WTC11 (cell line): ENCODE measurements around the gene CFAP299. TPM values are rescaled to one million over a fixed set of nuclear protein-coding genes. Genes with fewer than 3 reads are reported as not detected.
"Not testable (repeated sequence)": the region's sequence is repeated elsewhere in the genome, so short reads cannot be mapped to it uniquely, and the experiment has no call there.

Experiments used
- ATAC-seq: fragments of 200-7000 bp; cut with Tn5 transposase; 2 replicates; pipeline ENCODE4 v1.10.0; 2021; ENCODE audit warnings: mild to moderate bottlenecking, moderate library complexity
- CTCF ChIA-PET: fragments of 300-600 bp; sonication (Branson Sonifier 250); formaldehyde crosslinking; loops from one replicate; lab custom pipeline; 2021; ENCODE audit warnings: antibody characterized with exemption; lab: Charles Lee
- POLR2A ChIA-PET: fragments of 350-600 bp; sonication (Branson Sonifier 250); formaldehyde crosslinking; loops from one replicate; lab custom pipeline; 2021; ENCODE audit warnings: antibody characterized with exemption; lab: Charles Lee
- DNase-seq: peaks from one replicate; pipeline ENCODE4 v3.0.0; 2021; ENCODE audit warnings: low spot score
- H3K27ac Mint-ChIP-seq: 2 replicates; pipeline ENCODE4 v1.8.0; 2021; ENCODE audit warnings: mixed read lengths
- H3K27me3 Mint-ChIP-seq: 2 replicates; pipeline ENCODE4 v1.8.0; 2021; ENCODE audit warnings: low read depth, mild to moderate bottlenecking, moderate library complexity, mixed read lengths
- H3K36me3 Mint-ChIP-seq: 2 replicates; pipeline ENCODE4 v1.8.0; 2021; ENCODE audit warnings: mixed read lengths
- H3K4me1 Mint-ChIP-seq: 2 replicates; pipeline ENCODE4 v1.8.0; 2022; ENCODE audit warnings: mixed read lengths
- H3K4me3 Mint-ChIP-seq: 2 replicates; pipeline ENCODE4 v1.8.0; 2021; ENCODE audit warnings: mild to moderate bottlenecking, moderate library complexity, mixed read lengths
- H3K9me3 Mint-ChIP-seq: 2 replicates; pipeline ENCODE4 v1.8.0; 2021; ENCODE audit warnings: mixed read lengths
- CREM ChIP-seq: sonication (generic); formaldehyde crosslinking; IDR thresholded peaks from 2 replicates; pipeline ENCODE4 v1.8.1; 2022; ENCODE audit warnings: mild to moderate bottlenecking, missing genetic modification reagents, moderate library complexity
- CTCF ChIP-seq: fragments of 200-600 bp; IDR thresholded peaks from 2 replicates; pipeline ENCODE4 v1.8.0; 2022; ENCODE audit warnings: antibody characterized with exemption
- E2F1 ChIP-seq: sonication (generic); formaldehyde crosslinking; IDR thresholded peaks from 2 replicates; pipeline ENCODE4 v1.8.0; 2022; ENCODE audit warnings: mild to moderate bottlenecking, missing genetic modification reagents
- GABPB1 ChIP-seq: sonication (generic); formaldehyde crosslinking; IDR thresholded peaks from 2 replicates; pipeline ENCODE4 v1.8.1; 2023; ENCODE audit warnings: mild to moderate bottlenecking, missing genetic modification reagents
- GTF2I ChIP-seq: fragments of 250-450 bp; sonication (Bioruptor Pico); conservative IDR thresholded peaks from 2 replicates; pipeline ENCODE4 v1.4.0; 2021; ENCODE audit warnings: mild to moderate bottlenecking
- KAT7 ChIP-seq: sonication (generic); formaldehyde crosslinking; IDR thresholded peaks from 2 replicates; pipeline ENCODE4 v1.8.1; 2023; ENCODE audit warnings: missing genetic modification reagents, mild to moderate bottlenecking, borderline replicate concordance
- PRRX2 ChIP-seq: fragments of 250-450 bp; sonication (Bioruptor Pico); IDR thresholded peaks from 2 replicates; pipeline ENCODE4 v1.8.0; 2021; ENCODE audit warnings: mild to moderate bottlenecking
- RORB ChIP-seq: fragments of 250-450 bp; sonication (Bioruptor Pico); IDR thresholded peaks from 2 replicates; pipeline ENCODE4 v1.9.0; 2021; ENCODE audit warnings: mild to moderate bottlenecking
- SOX15 ChIP-seq: fragments of 250-450 bp; sonication (Bioruptor Pico); IDR thresholded peaks from 2 replicates; pipeline ENCODE4 v1.9.0; 2021; ENCODE audit warnings: mild to moderate bottlenecking
- STAT6 ChIP-seq: sonication (generic); formaldehyde crosslinking; conservative IDR thresholded peaks from 2 replicates; pipeline ENCODE4 v1.8.1; 2023; ENCODE audit warnings: mild to moderate bottlenecking, low read depth, missing genetic modification reagents, moderate library complexity
- USF1 ChIP-seq: sonication (generic); formaldehyde crosslinking; IDR thresholded peaks from 2 replicates; pipeline ENCODE4 v1.8.0; 2022; ENCODE audit warnings: mild to moderate bottlenecking, missing genetic modification reagents
- total RNA-seq: library from RNA; stranded (reverse); gene quantifications from 3 replicates; pipeline ENCODE4 v1.2.3, GENCODE V29; 2021
- TF ChIP-seq, protein P1 (sequence below): sonication (generic); formaldehyde crosslinking; IDR thresholded peaks from 2 replicates; pipeline ENCODE4 v1.8.0; 2023; ENCODE audit warnings: missing genetic modification reagents, mild to moderate bottlenecking, borderline replicate concordance
- TF ChIP-seq, protein P2 (sequence below): sonication (generic); formaldehyde crosslinking; IDR thresholded peaks from 2 replicates; pipeline ENCODE4 v1.8.1; 2023; ENCODE audit warnings: mild to moderate bottlenecking, missing genetic modification reagents

Gene CFAP299
- total RNA-seq, 1 experiment from 2014 or later, result not detected

DNA sequence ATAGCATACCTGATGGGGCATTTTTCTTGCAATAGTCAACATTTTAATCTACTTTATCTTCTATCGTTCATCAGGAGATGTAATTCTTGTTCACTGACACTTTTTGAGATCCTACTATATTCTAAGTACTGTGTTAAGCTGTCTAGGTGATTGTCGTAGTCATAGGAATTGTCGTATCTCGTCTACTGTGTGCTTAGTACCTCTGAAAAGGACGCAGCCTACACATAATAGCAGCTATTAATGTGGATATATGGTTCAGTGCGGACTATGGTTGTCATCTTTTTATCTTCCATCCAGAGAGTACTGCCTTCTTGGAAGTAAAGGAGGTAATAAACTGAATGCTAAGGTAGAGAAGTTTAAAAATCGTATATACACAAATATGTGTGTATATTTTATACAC, 21.9 kb upstream of the CFAP299 start:
- Mint-ChIP-seq H3K36me3 (no peaks in the 10 kb centered on the region), H3K4me1 (peaks cover 13% of the 10 kb centered on the region), H3K9me3 (no peaks in the 10 kb centered on the region), H3K4me3 (no peak overlapping the region), H3K27ac (no peak overlapping the region), H3K27me3 (no peaks in the 10 kb centered on the region; the same call in 1 of the 2 replicates)
- ATAC-seq (no peak), DNase-seq (no peak)
- TF ChIP-seq, protein P1, sequence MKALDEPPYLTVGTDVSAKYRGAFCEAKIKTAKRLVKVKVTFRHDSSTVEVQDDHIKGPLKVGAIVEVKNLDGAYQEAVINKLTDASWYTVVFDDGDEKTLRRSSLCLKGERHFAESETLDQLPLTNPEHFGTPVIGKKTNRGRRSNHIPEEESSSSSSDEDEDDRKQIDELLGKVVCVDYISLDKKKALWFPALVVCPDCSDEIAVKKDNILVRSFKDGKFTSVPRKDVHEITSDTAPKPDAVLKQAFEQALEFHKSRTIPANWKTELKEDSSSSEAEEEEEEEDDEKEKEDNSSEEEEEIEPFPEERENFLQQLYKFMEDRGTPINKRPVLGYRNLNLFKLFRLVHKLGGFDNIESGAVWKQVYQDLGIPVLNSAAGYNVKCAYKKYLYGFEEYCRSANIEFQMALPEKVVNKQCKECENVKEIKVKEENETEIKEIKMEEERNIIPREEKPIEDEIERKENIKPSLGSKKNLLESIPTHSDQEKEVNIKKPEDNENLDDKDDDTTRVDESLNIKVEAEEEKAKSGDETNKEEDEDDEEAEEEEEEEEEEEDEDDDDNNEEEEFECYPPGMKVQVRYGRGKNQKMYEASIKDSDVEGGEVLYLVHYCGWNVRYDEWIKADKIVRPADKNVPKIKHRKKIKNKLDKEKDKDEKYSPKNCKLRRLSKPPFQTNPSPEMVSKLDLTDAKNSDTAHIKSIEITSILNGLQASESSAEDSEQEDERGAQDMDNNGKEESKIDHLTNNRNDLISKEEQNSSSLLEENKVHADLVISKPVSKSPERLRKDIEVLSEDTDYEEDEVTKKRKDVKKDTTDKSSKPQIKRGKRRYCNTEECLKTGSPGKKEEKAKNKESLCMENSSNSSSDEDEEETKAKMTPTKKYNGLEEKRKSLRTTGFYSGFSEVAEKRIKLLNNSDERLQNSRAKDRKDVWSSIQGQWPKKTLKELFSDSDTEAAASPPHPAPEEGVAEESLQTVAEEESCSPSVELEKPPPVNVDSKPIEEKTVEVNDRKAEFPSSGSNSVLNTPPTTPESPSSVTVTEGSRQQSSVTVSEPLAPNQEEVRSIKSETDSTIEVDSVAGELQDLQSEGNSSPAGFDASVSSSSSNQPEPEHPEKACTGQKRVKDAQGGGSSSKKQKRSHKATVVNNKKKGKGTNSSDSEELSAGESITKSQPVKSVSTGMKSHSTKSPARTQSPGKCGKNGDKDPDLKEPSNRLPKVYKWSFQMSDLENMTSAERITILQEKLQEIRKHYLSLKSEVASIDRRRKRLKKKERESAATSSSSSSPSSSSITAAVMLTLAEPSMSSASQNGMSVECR, result no peak
- TF ChIP-seq KAT7, result no peak
- CTCF ChIA-PET, result no interaction called here
- POLR2A ChIA-PET, result no interaction called here

- H3K4me1 Mint-ChIP-seq, POLR2A ChIA-PET, CTCF ChIA-PET, H3K36me3 Mint-ChIP-seq, ATAC-seq, H3K27ac Mint-ChIP-seq, H3K4me3 Mint-ChIP-seq, H3K27me3 Mint-ChIP-seq, DNase-seq, H3K9me3 Mint-ChIP-seq: not testable (repeated sequence)
Observed at GRCh38 chr4:80315848-80316247, 19.7 kb upstream of the CFAP299 start.

- H3K4me1 Mint-ChIP-seq, result no peaks in the 10 kb centered on the region
- no peak overlapping the region for H3K4me3 Mint-ChIP-seq
- ATAC-seq, result no peak
- ChIA-PET POLR2A (no interaction called here), CTCF (interaction anchor here (0.9 to 1.2 kb wide), 2 partner anchors 11 to 14 kb away, joined by 4 to 5 read pairs; partner anchors contain the start of gene CFAP299)
- no peak for DNase-seq
- TF ChIP-seq STAT6 (CRISPR knock-in tag) (no peak), CTCF (no peak), GABPB1 (CRISPR knock-in tag) (no peak)
- TF ChIP-seq, protein P2, sequence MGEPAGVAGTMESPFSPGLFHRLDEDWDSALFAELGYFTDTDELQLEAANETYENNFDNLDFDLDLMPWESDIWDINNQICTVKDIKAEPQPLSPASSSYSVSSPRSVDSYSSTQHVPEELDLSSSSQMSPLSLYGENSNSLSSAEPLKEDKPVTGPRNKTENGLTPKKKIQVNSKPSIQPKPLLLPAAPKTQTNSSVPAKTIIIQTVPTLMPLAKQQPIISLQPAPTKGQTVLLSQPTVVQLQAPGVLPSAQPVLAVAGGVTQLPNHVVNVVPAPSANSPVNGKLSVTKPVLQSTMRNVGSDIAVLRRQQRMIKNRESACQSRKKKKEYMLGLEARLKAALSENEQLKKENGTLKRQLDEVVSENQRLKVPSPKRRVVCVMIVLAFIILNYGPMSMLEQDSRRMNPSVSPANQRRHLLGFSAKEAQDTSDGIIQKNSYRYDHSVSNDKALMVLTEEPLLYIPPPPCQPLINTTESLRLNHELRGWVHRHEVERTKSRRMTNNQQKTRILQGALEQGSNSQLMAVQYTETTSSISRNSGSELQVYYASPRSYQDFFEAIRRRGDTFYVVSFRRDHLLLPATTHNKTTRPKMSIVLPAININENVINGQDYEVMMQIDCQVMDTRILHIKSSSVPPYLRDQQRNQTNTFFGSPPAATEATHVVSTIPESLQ, result no peak
- H3K9me3 Mint-ChIP-seq, result no peaks in the 10 kb centered on the region
- no peaks in the 10 kb centered on the region for H3K27me3 Mint-ChIP-seq
- no peaks in the 10 kb centered on the region for H3K36me3 Mint-ChIP-seq
- H3K27ac Mint-ChIP-seq, result no peak overlapping the region
Observed at GRCh38 chr4:80321341-80321740, 14.2 kb upstream of the CFAP299 start.

- no peak overlapping the region for H3K4me3 Mint-ChIP-seq
- H3K27me3 Mint-ChIP-seq, result no peaks in the 10 kb centered on the region
- H3K9me3 Mint-ChIP-seq, result no peaks in the 10 kb centered on the region
- no peaks in the 10 kb centered on the region for H3K36me3 Mint-ChIP-seq
- H3K27ac Mint-ChIP-seq, result no peak overlapping the region
- ATAC-seq (peak; percentile 86), DNase-seq (peak; percentile 20)
- ChIA-PET CTCF (interaction anchor here (0.9 to 1.2 kb wide), 2 partner anchors 11 to 14 kb away, joined by 4 to 5 read pairs; partner anchors contain the start of gene CFAP299), POLR2A (no interaction called here)
- H3K4me1 Mint-ChIP-seq, result no peaks in the 10 kb centered on the region
- TF ChIP-seq RORB (CRISPR knock-in tag) (no peak), E2F1 (CRISPR knock-in tag) (no peak), USF1 (CRISPR knock-in tag) (no peak), PRRX2 (CRISPR knock-in tag) (no peak), GTF2I (no peak), STAT6 (CRISPR knock-in tag) (no peak), CREM (CRISPR knock-in tag) (no peak), SOX15 (CRISPR knock-in tag) (no peak)
Observed at GRCh38 chr4:80321776-80322175, 13.8 kb upstream of the CFAP299 start.
